Endothelial cell of umbilical vein (primary cell): ENCODE measurements around the gene ATN1.

ENCODE experiments used
- CTCF ChIP-seq, 2 donors: IDR thresholded peaks; 1 replicate in 1 of 2; 2 replicates in 1 of 2; pipeline ENCODE4 v1.5.1; 2011; ENCODE audit warnings: low read length in 2 of 2, mild to moderate bottlenecking in 2 of 2, moderate library complexity in 2 of 2, control low read depth in 1 of 2, inconsistent platforms in 1 of 2, low read depth in 1 of 2; ENCODE audit not compliant: insufficient read depth in 1 of 2; ENCODE audit errors: extremely low read depth in 1 of 2
- EZH2 ChIP-seq: IDR thresholded peaks from 2 replicates; pipeline ENCODE4 v1.6.1; 2012; ENCODE audit warnings: borderline replicate concordance, low read depth, mild to moderate bottlenecking, moderate library complexity, low read length, inconsistent platforms; ENCODE audit not compliant: severe bottlenecking
- FOS ChIP-seq: IDR thresholded peaks from 2 replicates; pipeline ENCODE4 v1.6.1; 2011; ENCODE audit warnings: mild to moderate bottlenecking, low read length, moderate library complexity, borderline replicate concordance; ENCODE audit not compliant: insufficient read depth
- GATA2 ChIP-seq: IDR thresholded peaks from 2 replicates; pipeline ENCODE4 v1.7.0; 2011; ENCODE audit warnings: low read depth, mild to moderate bottlenecking, moderate library complexity, mixed read lengths, low read length; ENCODE audit not compliant: insufficient read length, insufficient read depth
- JUN ChIP-seq: IDR thresholded peaks from 2 replicates; pipeline ENCODE4 v1.6.1; 2011; ENCODE audit warnings: borderline replicate concordance, low read depth; ENCODE audit not compliant: insufficient read length, insufficient read depth
- MAX ChIP-seq: IDR thresholded peaks from 2 replicates; pipeline ENCODE4 v1.6.1; 2011; ENCODE audit not compliant: insufficient read depth, insufficient read length
- MYC ChIP-seq: IDR thresholded peaks from one replicate; pipeline ENCODE4 v1.6.1; 2011; ENCODE audit warnings: mild to moderate bottlenecking, low read depth, low read length
- POLR2A ChIP-seq: IDR thresholded peaks from 2 replicates; pipeline ENCODE4 v1.6.1; 2012; ENCODE audit warnings: low read depth, mild to moderate bottlenecking, control low read depth, low read length
- POLR2AphosphoS5 ChIP-seq: IDR thresholded peaks from 2 replicates; pipeline ENCODE4 v1.6.1; 2012; ENCODE audit warnings: low read depth, mild to moderate bottlenecking, control low read depth, low read length, moderate library complexity; ENCODE audit not compliant: insufficient read depth

- TF ChIP-seq POLR2A = no peak
- no peak for TF ChIP-seq EZH2
- no peak for TF ChIP-seq CTCF (IDR thresholded peaks at IDR 0.05; ENCODE audit: extremely low read depth in 1 of 2, insufficient read depth in 1 of 2, low read depth in 1 of 2, low read length in 2 of 2)
- no peak for TF ChIP-seq MYC
- no peak for TF ChIP-seq JUN
- TF ChIP-seq POLR2AphosphoS5 = no peak
- TF ChIP-seq MAX = no peak
- no peak for TF ChIP-seq FOS
- no peak for TF ChIP-seq GATA2
Observed at GRCh38 chr12:6902448-6902847, 25.3 kb upstream of the ATN1 start.
